Measurements from ENCODE around the gene MAD1L1.
A peak's percentile ranks its signal among the peaks of the same experiment; 100 is the strongest.

The MAD1L1 gene

GRCh38 chr7:2151801-2152612 lies 80.7 kb downstream of the MAD1L1 start:
- no peak for DNase-seq

- no peak for DNase-seq
Observed at GRCh38 chr7:2151237-2151636, 81.5 kb downstream of the MAD1L1 start.

GRCh38 chr7:2150445-2150815 lies 82.3 kb downstream of the MAD1L1 start:
- no peak for DNase-seq

GRCh38 chr7:2149672-2150444 lies 82.9 kb downstream of the MAD1L1 start:
- no peak for DNase-seq

GRCh38 chr7:2148814-2149213 lies 83.9 kb downstream of the MAD1L1 start:
- DNase-seq = no peak

GRCh38 chr7:2148189-2148588 lies 84.6 kb downstream of the MAD1L1 start:
- no peak for DNase-seq

- no peak for DNase-seq
Observed at GRCh38 chr7:2146676-2147472, 85.9 kb downstream of the MAD1L1 start.

- DNase-seq = no peak
Observed at GRCh38 chr7:2145835-2146580, 86.7 kb downstream of the MAD1L1 start.

- DNase-seq = no peak
Observed at GRCh38 chr7:2144926-2145325, 87.8 kb downstream of the MAD1L1 start.

- no peak for DNase-seq
Observed at GRCh38 chr7:2143981-2144595, 88.7 kb downstream of the MAD1L1 start.

- no peak for DNase-seq
Observed at GRCh38 chr7:2143450-2143849, 89.3 kb downstream of the MAD1L1 start.

- no peak for DNase-seq
Observed at GRCh38 chr7:2142386-2142785, 90.4 kb downstream of the MAD1L1 start.

- no peak for DNase-seq
Observed at GRCh38 chr7:2141651-2142050, 91.1 kb downstream of the MAD1L1 start.

GRCh38 chr7:2141021-2141410 lies 91.7 kb downstream of the MAD1L1 start:
- no peak for DNase-seq

- no peak for DNase-seq
Observed at GRCh38 chr7:2140216-2141020, 92.3 kb downstream of the MAD1L1 start.

GRCh38 chr7:2139004-2139699 lies 93.6 kb downstream of the MAD1L1 start:
- DNase-seq = no peak

GRCh38 chr7:2138146-2138765 lies 94.5 kb downstream of the MAD1L1 start:
- DNase-seq = peak; percentile 4

GRCh38 chr7:2134740-2135139 lies 98.0 kb downstream of the MAD1L1 start:
- no peak for DNase-seq

- DNase-seq = no peak
Observed at GRCh38 chr7:2132243-2132642, 100.5 kb downstream of the MAD1L1 start.

GRCh38 chr7:2131800-2132199 lies 100.9 kb downstream of the MAD1L1 start:
- no peak for DNase-seq

Measured in stimulated activated naive CD4-positive, alpha-beta T cell treated with Interleukin-2 at 50 U/mL for 16 hours (primary cell).